Transverse colon (tissue), 4 donors: ENCODE results near the gene KLHDC9.

Experiments
- CTCF ChIP-seq, 5 experiments: fragments of 200-600 bp in 3 of 5; fragments of 450-650 bp in 2 of 5; sonication (generic) in 3 of 5; IDR thresholded peaks; 1 replicate in 2 of 5; 2 replicates in 3 of 5; pipeline ENCODE4 v1.5.1; 2016 to 2017; ENCODE audit warnings: antibody characterized with exemption in 5 of 5, inconsistent platforms in 3 of 5, mild to moderate bottlenecking in 2 of 5, moderate library complexity in 1 of 5
- EP300 ChIP-seq: sonication (generic); formaldehyde crosslinking; IDR thresholded peaks from one replicate; pipeline ENCODE4 v1.6.1; 2017; ENCODE audit warnings: antibody characterized with exemption, low read depth
- POLR2AphosphoS5 ChIP-seq, 3 donors: sonication (generic); formaldehyde crosslinking; IDR thresholded peaks; one replicate each; pipeline ENCODE4 v1.6.1; 2016; ENCODE audit warnings: antibody characterized with exemption in 3 of 3

- TF ChIP-seq CTCF (IDR thresholded peaks at IDR 0.05) = no peak
- no peak for TF ChIP-seq EP300
- no peak for TF ChIP-seq POLR2AphosphoS5 (IDR thresholded peaks at IDR 0.05)
Measured at GRCh38 chr1:161138431-161138830, 40.3 kb downstream of the KLHDC9 start.
